HG02938 (cell line): ENCODE results near the gene KLHDC7B.

Source experiments
- ATAC-seq: cut with Tn5 transposase; IDR thresholded peaks from one replicate; pipeline ENCODE4 v1.9.1; 2021; ENCODE audit warnings: mild to moderate bottlenecking, moderate library complexity; ENCODE audit not compliant: unreplicated experiment

The KLHDC7B gene

GRCh38 chr22:50585238-50585637, 39.5 kb downstream of the KLHDC7B start:
- no peak for ATAC-seq

DNA sequence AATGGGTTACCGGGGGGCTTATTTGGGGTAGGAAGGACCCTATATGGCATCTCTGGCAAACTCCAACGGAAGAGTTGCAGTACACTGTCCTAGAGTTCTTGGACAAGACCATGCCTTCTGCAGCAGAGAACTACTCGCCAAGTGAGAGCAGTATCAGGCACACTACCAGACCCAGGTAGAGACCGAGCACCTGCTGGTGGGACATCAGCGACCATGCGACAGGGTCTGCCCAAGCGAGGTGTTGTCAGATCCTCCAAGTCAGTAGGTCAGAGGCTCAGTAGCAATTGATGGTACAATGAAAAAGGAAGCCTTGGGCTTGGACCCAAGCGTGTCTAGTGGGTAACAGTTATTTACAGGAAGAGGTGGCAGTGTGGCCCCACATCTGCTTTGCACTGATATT, 40.1 kb downstream of the KLHDC7B start:
- no peak for ATAC-seq

GRCh38 chr22:50586416-50586815, 40.7 kb downstream of the KLHDC7B start:
- ATAC-seq = no peak

DNA sequence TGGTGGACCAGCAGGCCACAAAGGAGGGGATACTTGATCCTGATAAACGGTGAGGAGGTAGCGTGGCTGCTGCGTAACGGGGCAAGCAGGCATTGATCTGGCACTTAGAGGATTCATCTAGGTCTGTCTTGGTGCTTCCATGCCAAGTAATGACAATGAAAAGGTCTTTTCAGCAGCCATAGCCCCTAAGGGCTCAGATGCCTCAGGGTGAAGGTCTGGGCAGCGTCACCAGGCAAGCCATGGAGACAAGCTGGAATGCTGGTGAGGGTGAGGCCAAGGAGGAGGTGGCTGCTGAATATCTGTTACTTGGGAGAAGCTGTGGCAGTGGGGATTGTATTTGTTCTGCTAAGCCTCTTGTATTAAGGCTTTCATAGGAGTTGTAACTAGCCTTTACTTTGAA, 41.7 kb downstream of the KLHDC7B start:
- no peak for ATAC-seq

- ATAC-seq = no peak
These were observed 49.5 kb downstream of the KLHDC7B start for GRCh38 chr22:50595189-50595588.

DNA sequence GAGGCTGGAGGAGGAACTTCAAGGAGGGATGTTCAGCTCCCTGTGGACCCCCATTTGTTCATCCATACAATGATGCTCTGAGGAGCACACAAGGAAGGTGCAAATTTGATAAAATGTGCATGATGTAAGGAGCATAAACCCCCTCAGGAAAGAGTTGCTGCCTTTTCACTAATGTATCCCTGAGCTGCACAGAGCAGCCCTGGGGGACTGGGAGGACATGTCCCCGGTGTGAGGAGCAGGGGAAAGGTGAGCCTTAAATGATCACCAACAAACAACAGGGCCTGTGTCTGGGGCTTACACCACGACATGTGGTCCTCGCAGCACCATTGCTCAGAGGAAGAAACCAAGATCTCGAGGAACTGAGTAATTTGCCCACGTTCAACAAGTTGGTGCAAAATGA, 51.4 kb downstream of the KLHDC7B start:
- ATAC-seq = no peak

DNA sequence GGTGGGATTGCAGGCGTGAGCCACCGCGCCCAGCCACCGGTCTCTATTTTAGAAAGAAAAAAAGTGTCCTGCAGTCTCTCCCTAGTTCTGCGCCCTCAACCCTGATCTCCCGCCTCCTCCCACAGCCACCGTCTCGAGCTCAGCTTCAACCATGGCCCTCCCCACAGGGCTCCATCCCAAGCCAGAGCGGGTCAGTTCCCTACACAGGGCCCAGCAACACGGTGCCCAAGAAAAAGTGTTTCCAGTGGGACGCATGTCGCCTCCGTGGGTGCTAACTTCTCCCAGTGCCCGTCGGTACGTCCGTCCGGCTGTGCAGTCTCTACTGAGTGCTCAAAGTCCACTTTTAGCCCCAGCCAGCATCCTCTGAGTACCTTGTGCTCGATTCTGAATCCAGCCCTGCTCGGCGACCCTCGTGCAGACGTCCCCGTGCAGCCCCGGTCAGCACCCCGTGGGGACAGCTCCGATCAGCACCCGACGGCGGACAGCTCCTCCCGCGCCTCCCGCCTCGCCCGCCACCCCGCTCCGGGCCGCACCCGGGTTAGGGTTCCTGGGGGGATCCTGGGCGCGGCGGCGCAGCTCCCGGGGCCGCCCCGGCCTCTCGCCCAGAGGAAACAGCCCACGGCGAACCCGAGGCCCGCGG, 54.2 kb downstream of the KLHDC7B start:
- no peak for ATAC-seq

DNA sequence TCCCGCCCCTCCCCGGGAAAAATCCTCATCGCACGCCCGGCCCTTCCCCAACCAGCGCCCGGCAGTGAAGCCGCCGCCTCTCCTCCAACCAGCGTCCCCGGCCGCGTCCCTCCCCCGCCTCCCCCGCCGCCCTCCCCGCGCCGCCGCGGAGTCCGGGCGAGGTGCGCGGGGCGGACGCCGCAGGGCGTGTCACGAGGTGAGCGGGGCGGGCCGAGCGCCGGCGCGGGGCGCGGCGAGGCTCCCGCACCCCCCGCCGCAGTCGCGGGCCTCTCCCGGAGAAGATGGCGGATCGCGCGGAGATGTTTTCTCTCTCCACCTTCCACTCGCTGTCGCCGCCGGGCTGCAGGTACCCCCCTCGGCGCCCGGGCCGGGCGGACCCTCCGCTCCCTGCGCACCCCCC, 54.8 kb downstream of the KLHDC7B start, which contains the start of gene MAPK8IP2:
Gene MAPK8IP2 (plus strand): TSS at position 256 of the 400 bp plus-strand sequence. CDS start 26 bp downstream, at position 282.
- no peak for ATAC-seq
